B cell (primary cell): Measurements from ENCODE around the gene GPR18.

Source experiments
- EZH2 ChIP-seq: IDR thresholded peaks from 2 replicates; pipeline ENCODE4 v1.6.1; 2012; ENCODE audit warnings: borderline replicate concordance, low read depth, mild to moderate bottlenecking, moderate library complexity, low read length; ENCODE audit not compliant: insufficient read depth, poor library complexity, severe bottlenecking
- TF ChIP-seq, protein P1 (sequence below): fragments of 200-600 bp; IDR thresholded peaks from one replicate; pipeline ENCODE4 v1.8.0; 2022; ENCODE audit warnings: antibody characterized with exemption, mild to moderate bottlenecking

DNA sequence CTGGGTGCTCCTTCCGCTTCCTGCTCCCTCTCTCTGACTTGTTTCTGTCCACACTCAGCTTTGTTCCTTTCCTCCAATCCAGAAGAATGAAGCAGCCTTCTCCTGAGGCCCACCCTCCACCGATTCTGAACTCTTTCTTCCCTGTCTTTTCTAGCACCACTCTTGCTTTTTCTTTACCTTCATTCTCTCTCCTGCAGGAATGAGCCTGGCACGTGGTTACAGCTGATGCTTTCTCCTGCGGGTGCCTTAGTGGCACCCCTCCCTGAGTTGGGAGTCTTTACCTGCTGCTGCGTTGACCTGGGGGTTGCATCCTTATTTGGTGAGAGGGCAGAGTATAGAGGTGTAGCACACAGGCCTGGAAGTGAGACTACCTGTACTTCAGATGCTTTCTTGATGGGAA, 51.3 kb downstream of the GPR18 start:
- TF ChIP-seq, protein P1, sequence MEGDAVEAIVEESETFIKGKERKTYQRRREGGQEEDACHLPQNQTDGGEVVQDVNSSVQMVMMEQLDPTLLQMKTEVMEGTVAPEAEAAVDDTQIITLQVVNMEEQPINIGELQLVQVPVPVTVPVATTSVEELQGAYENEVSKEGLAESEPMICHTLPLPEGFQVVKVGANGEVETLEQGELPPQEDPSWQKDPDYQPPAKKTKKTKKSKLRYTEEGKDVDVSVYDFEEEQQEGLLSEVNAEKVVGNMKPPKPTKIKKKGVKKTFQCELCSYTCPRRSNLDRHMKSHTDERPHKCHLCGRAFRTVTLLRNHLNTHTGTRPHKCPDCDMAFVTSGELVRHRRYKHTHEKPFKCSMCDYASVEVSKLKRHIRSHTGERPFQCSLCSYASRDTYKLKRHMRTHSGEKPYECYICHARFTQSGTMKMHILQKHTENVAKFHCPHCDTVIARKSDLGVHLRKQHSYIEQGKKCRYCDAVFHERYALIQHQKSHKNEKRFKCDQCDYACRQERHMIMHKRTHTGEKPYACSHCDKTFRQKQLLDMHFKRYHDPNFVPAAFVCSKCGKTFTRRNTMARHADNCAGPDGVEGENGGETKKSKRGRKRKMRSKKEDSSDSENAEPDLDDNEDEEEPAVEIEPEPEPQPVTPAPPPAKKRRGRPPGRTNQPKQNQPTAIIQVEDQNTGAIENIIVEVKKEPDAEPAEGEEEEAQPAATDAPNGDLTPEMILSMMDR = no peak
- no peak for TF ChIP-seq EZH2
